Activated T-cell treated with anti-CD3 and anti-CD28 coated beads, Interleukin-2, amount 50 U/mL, for 48 hours (primary cell): ENCODE measurements around the gene ARID3A.

Experiments used
- DNase-seq, 2 experiments: peaks; one replicate each; pipeline ENCODE4 v3.0.0-alpha.2; 2020

Gene ARID3A

GRCh38 chr19:991174-991931 lies 65.5 kb downstream of the ARID3A start:
- peak; percentile 81 to 83 for DNase-seq

- DNase-seq, result no peak
Measured at GRCh38 chr19:991932-992669, 66.3 kb downstream of the ARID3A start.

- DNase-seq, result no peak
Measured at GRCh38 chr19:992670-993055, 66.8 kb downstream of the ARID3A start.

GRCh38 chr19:993361-993830 lies 67.6 kb downstream of the ARID3A start:
- no peak for DNase-seq

GRCh38 chr19:993831-994393 lies 68.1 kb downstream of the ARID3A start:
- no peak for DNase-seq

- DNase-seq, result no peak
Measured at GRCh38 chr19:994516-994915, 68.7 kb downstream of the ARID3A start.

- no peak for DNase-seq
Measured at GRCh38 chr19:995051-995827, 69.4 kb downstream of the ARID3A start.

GRCh38 chr19:996051-996838 lies 70.4 kb downstream of the ARID3A start:
- DNase-seq, result peak; percentile 73 to 81

GRCh38 chr19:998064-998463 lies 72.2 kb downstream of the ARID3A start:
- no peak for DNase-seq

GRCh38 chr19:999379-999719 lies 73.5 kb downstream of the ARID3A start:
- DNase-seq, result no peak

GRCh38 chr19:1000095-1000494 lies 74.3 kb downstream of the ARID3A start, which contains the start of gene GRIN3B:
TSS of gene GRIN3B (plus strand) at chr19:1000419. CDS start at chr19:1000438, 19 bp downstream.
- peak; percentile 80 to 86 for DNase-seq

- no peak for DNase-seq
Measured at GRCh38 chr19:1000591-1001537, 75.0 kb downstream of the ARID3A start.

- peak; percentile 85 to 87 for DNase-seq
Measured at GRCh38 chr19:1001538-1002166, 75.8 kb downstream of the ARID3A start.

- DNase-seq, result no peak
Measured at GRCh38 chr19:1002600-1002999, 76.8 kb downstream of the ARID3A start.

- DNase-seq, result no peak
Measured at GRCh38 chr19:1003283-1003682, 77.4 kb downstream of the ARID3A start.

GRCh38 chr19:1004204-1004802 lies 78.5 kb downstream of the ARID3A start:
- DNase-seq, result no peak

- no peak for DNase-seq
Measured at GRCh38 chr19:1004803-1005664, 79.2 kb downstream of the ARID3A start.

- no peak for DNase-seq
Measured at GRCh38 chr19:1006711-1007398, 81.0 kb downstream of the ARID3A start.
